PFSK-1 (cell line): ENCODE data around the gene RIN3.

ENCODE experiments used
- FOXP2 ChIP-seq: optimal IDR thresholded peaks from 2 replicates; pipeline ENCODE3; 2011; ENCODE audit warnings: borderline replicate concordance, control low read depth, inconsistent platforms; ENCODE audit not compliant: insufficient read depth; ENCODE audit errors: extremely low read length, extremely low read depth
- POLR2AphosphoS5 ChIP-seq: IDR thresholded peaks from 2 replicates; pipeline ENCODE4 v1.6.1; 2012; ENCODE audit warnings: low read depth, mild to moderate bottlenecking, control low read depth, low read length, moderate library complexity
- REST ChIP-seq, 2 experiments: IDR thresholded peaks; 2 replicates each; pipeline versions ENCODE4 v1.6.1 to v1.8.0; 2011 to 2012; ENCODE audit warnings: low read depth in 2 of 2, low read length in 2 of 2, control low read depth in 1 of 2, inconsistent platforms in 1 of 2, mild to moderate bottlenecking in 1 of 2, moderate library complexity in 1 of 2; ENCODE audit not compliant: insufficient read depth in 1 of 2
- SIN3A ChIP-seq: IDR thresholded peaks from 2 replicates; pipeline ENCODE4 v1.6.1; 2012; ENCODE audit warnings: mild to moderate bottlenecking, low read length, moderate library complexity, borderline replicate concordance; ENCODE audit not compliant: insufficient read depth
- TAF1 ChIP-seq: IDR thresholded peaks from 2 replicates; pipeline ENCODE4 v1.6.1; 2012; ENCODE audit warnings: low read length, control low read depth, borderline replicate concordance; ENCODE audit not compliant: insufficient read depth

- TF ChIP-seq POLR2AphosphoS5 = no peak
- no peak for TF ChIP-seq TAF1
- TF ChIP-seq SIN3A = no peak
- TF ChIP-seq FOXP2 = no peak
- no peak for TF ChIP-seq REST (IDR thresholded peaks at IDR 0.05; ENCODE audit: insufficient read depth in 1 of 2, low read depth in 2 of 2, low read length in 2 of 2)
These were observed 198.5 kb downstream of the RIN3 start for GRCh38 chr14:92711976-92712653.
